Liver (tissue), 9 donors: ENCODE measurements around the gene SYT8. TPM values are rescaled to one million over a fixed set of nuclear protein-coding genes. Genes with fewer than 3 reads are reported as not detected.

Experiments
- DNase-seq: peaks from one replicate; pipeline ENCODE4 v3.0.0-alpha.2; 2017; ENCODE audit warnings: low spot score
- H3K27ac ChIP-seq, 2 donors: one replicate each; pipeline ENCODE4 v1.7.0; 2013; ENCODE audit warnings: inconsistent platforms in 2 of 2, low read length in 2 of 2, control low read depth in 1 of 2, low read depth in 1 of 2, mild to moderate bottlenecking in 1 of 2
- H3K27me3 ChIP-seq, 4 donors: one replicate each; pipeline versions ENCODE4 v1.6.1 to v1.7.0; 2013; ENCODE audit warnings: low read length in 3 of 4, inconsistent platforms in 1 of 4, mild to moderate bottlenecking in 1 of 4, moderate library complexity in 1 of 4; ENCODE audit not compliant: control insufficient read depth in 4 of 4, insufficient read depth in 4 of 4
- H3K36me3 ChIP-seq, 4 donors: one replicate each; pipeline versions ENCODE4 v1.6.1 to v1.7.0; 2013; ENCODE audit warnings: low read length in 3 of 4, mild to moderate bottlenecking in 3 of 4, low read depth in 1 of 4, moderate library complexity in 1 of 4; ENCODE audit not compliant: control insufficient read depth in 4 of 4, insufficient read depth in 3 of 4
- H3K4me1 ChIP-seq, 4 donors: one replicate each; pipeline versions ENCODE4 v1.6.1 to v1.7.0; 2013; ENCODE audit warnings: low read length in 3 of 4, mild to moderate bottlenecking in 3 of 4, moderate library complexity in 1 of 4; ENCODE audit not compliant: control insufficient read depth in 4 of 4, insufficient read depth in 4 of 4
- H3K4me3 ChIP-seq, 3 donors: one replicate each; pipeline versions ENCODE4 v1.6.1 to v1.7.0; 2013; ENCODE audit warnings: low read length in 3 of 3, control low read depth in 1 of 3, low read depth in 1 of 3, mild to moderate bottlenecking in 1 of 3
- H3K9ac ChIP-seq, 2 donors: one replicate each; pipeline ENCODE4 v1.7.0; 2013; ENCODE audit warnings: low read length in 2 of 2, mild to moderate bottlenecking in 2 of 2, moderate library complexity in 2 of 2, control low read depth in 1 of 2, low read depth in 1 of 2
- H3K9me3 ChIP-seq, 4 donors: one replicate each; pipeline versions ENCODE4 v1.6.1 to v1.7.0; 2013; ENCODE audit warnings: low read length in 3 of 4; ENCODE audit not compliant: control insufficient read depth in 4 of 4
- EGR1 ChIP-seq, 2 donors: IDR thresholded peaks; 2 replicates each; pipeline ENCODE4 v1.6.1; 2016 to 2018; ENCODE audit warnings: antibody characterized with exemption in 2 of 2, low read depth in 2 of 2
- FOXA1 ChIP-seq: IDR thresholded peaks from 2 replicates; pipeline ENCODE4 v1.6.1; 2016; ENCODE audit warnings: antibody characterized with exemption
- FOXA2 ChIP-seq: IDR thresholded peaks from 2 replicates; pipeline ENCODE4 v1.6.1; 2016; ENCODE audit warnings: antibody characterized with exemption
- GABPA ChIP-seq, 2 donors: IDR thresholded peaks in 1 of 2; conservative IDR thresholded peaks in 1 of 2; 2 replicates each; pipeline ENCODE4 v1.6.1; 2016; ENCODE audit warnings: antibody characterized with exemption in 2 of 2, mild to moderate bottlenecking in 1 of 2, moderate library complexity in 1 of 2
- HNF4G ChIP-seq: IDR thresholded peaks from 2 replicates; pipeline ENCODE4 v1.6.1; 2016; ENCODE audit warnings: antibody characterized with exemption
- JUND ChIP-seq, 2 donors: IDR thresholded peaks; 2 replicates each; pipeline ENCODE4 v1.6.1; 2016; ENCODE audit warnings: antibody characterized with exemption in 2 of 2
- MAX ChIP-seq: IDR thresholded peaks from 2 replicates; pipeline ENCODE4 v1.6.1; 2016; ENCODE audit warnings: antibody characterized with exemption
- RAD21 ChIP-seq, 2 donors: IDR thresholded peaks; 2 replicates each; pipeline ENCODE4 v1.6.1; 2016; ENCODE audit warnings: antibody characterized with exemption in 2 of 2, mild to moderate bottlenecking in 2 of 2
- REST ChIP-seq: IDR thresholded peaks from 2 replicates; pipeline ENCODE4 v1.6.1; 2016; ENCODE audit warnings: antibody characterized with exemption, mild to moderate bottlenecking
- RXRA ChIP-seq, 2 donors: IDR thresholded peaks; 2 replicates each; pipeline ENCODE4 v1.6.1; 2017 to 2018; ENCODE audit warnings: antibody characterized with exemption in 2 of 2, mild to moderate bottlenecking in 1 of 2
- SP1 ChIP-seq: IDR thresholded peaks from 2 replicates; pipeline ENCODE4 v1.6.1; 2018; ENCODE audit warnings: antibody characterized with exemption, mild to moderate bottlenecking
- TAF1 ChIP-seq: conservative IDR thresholded peaks from 2 replicates; pipeline ENCODE4 v1.6.1; 2016; ENCODE audit warnings: antibody characterized with exemption, mild to moderate bottlenecking
- YY1 ChIP-seq: IDR thresholded peaks from 2 replicates; pipeline ENCODE4 v1.6.1; 2016; ENCODE audit warnings: antibody characterized with exemption, mild to moderate bottlenecking
- WGBS: extraction: QIAGEN DNeasy Blood & Tissue Kit; methylation state at CpG from one replicate; pipeline ENCODE4 v1.1.7; 2013; 5-methylcytosine and 5-hydroxymethylcytosine counted together
- polyA plus RNA-seq, 2 donors: library from polyadenylated mRNA; stranded (reverse) in 1 of 2; unstranded in 1 of 2; fragments of 200-250 nt in 1 of 2; fragments of >200 nt in 1 of 2; fragmentation: Nextera tagmentation in 1 of 2; extraction: Ambion mirVana in 1 of 2; gene quantifications; one replicate each; pipeline versions ENCODE4 v1.2.1 to v1.2.3, GENCODE V29; 2013 to 2015
- total RNA-seq, 2 donors: library from RNA; depleted of rRNA; stranded (reverse); fragments of >200 nt; gene quantifications; one replicate each; pipeline ENCODE4 v1.2.3, GENCODE V29; 2014
- TF ChIP-seq, protein P1 (sequence below): fragments of 150-350 bp; IDR thresholded peaks from 2 replicates; pipeline ENCODE4 v1.5.1; 2017; ENCODE audit warnings: improper control_type of control experiment, low read depth, low read length; ENCODE audit not compliant: missing input control
- TF ChIP-seq, protein P2 (sequence below): IDR thresholded peaks from 2 replicates; pipeline ENCODE4 v1.6.1; 2016; ENCODE audit warnings: antibody characterized with exemption
- TF ChIP-seq, protein P3 (sequence below): IDR thresholded peaks from 2 replicates; pipeline ENCODE4 v1.6.1; 2016; ENCODE audit warnings: antibody characterized with exemption
- donor health status: healthy.
- donor health status: healthy.
- donor health status: healthy.
- donor health status: healthy.
- donor health status: healthy.

The SYT8 gene
- total and polyA plus RNA-seq, 4 donors: 0.17 to 0.99 (median 0.35) TPM

DNA sequence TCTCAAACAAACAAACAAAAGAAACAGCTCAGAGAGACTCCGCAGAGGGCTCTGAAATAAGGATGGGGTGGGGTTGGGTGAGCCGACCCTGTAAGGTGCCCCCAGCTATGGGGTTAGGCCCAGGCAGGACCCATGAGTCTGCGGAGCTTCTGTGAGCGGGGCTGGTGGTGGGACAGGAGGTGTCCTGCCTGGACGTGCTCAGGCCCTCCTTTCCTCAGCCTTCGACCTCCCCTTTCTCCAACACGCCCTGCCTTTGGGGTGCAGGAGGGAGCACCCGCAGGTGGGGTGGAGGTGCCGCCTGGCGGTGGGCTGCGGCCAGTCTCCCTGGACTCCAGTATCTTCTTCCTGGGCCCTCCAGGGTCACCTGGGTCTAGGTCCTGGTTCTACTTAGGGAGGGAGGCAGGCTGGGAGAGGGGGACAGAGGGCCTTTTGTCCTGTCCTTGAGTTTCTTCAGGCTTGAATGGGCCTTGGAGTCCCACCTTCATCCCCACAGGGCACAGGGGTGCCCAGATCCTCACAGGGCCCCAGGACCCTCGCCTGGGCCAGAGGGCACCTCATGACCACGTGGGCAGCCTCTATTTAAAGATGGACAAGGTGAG lies 44.7 kb downstream of the SYT8 start:
- WGBS: 90% methylated on average over 13 of the region's 13 CpGs
- TF ChIP-seq RAD21 (IDR thresholded peaks at IDR 0.05) (no peak), HNF4G (no peak), MAX (no peak), RXRA (IDR thresholded peaks at IDR 0.05) (no peak), TAF1 (no peak), SP1 (no peak), GABPA (IDR thresholded peaks at IDR 0.05 in 1 of 2, conservative IDR thresholded peaks at IDR 0.05 in 1 of 2) (no peak), REST (no peak), JUND (IDR thresholded peaks at IDR 0.05) (no peak), FOXA2 (no peak), YY1 (no peak), EGR1 (IDR thresholded peaks at IDR 0.05; ENCODE audit: low read depth in 2 of 2) (no peak)
- TF ChIP-seq, protein P1, sequence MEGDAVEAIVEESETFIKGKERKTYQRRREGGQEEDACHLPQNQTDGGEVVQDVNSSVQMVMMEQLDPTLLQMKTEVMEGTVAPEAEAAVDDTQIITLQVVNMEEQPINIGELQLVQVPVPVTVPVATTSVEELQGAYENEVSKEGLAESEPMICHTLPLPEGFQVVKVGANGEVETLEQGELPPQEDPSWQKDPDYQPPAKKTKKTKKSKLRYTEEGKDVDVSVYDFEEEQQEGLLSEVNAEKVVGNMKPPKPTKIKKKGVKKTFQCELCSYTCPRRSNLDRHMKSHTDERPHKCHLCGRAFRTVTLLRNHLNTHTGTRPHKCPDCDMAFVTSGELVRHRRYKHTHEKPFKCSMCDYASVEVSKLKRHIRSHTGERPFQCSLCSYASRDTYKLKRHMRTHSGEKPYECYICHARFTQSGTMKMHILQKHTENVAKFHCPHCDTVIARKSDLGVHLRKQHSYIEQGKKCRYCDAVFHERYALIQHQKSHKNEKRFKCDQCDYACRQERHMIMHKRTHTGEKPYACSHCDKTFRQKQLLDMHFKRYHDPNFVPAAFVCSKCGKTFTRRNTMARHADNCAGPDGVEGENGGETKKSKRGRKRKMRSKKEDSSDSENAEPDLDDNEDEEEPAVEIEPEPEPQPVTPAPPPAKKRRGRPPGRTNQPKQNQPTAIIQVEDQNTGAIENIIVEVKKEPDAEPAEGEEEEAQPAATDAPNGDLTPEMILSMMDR: no peak
- H3K27ac ChIP-seq: peak overlapping the region in 1 of 2 donors; percentile 7
- H3K9ac ChIP-seq: no peak overlapping the region
- no peak for DNase-seq
- H3K27me3 ChIP-seq: no peaks in the 10 kb centered on the region
- no peaks in the 10 kb centered on the region for H3K4me1 ChIP-seq
- peaks cover 0 to 2% (median 0%) of the 10 kb centered on the region in 4 donors for H3K36me3 ChIP-seq
- no peaks in the 10 kb centered on the region for H3K9me3 ChIP-seq
- H3K4me3 ChIP-seq: no peak overlapping the region

DNA sequence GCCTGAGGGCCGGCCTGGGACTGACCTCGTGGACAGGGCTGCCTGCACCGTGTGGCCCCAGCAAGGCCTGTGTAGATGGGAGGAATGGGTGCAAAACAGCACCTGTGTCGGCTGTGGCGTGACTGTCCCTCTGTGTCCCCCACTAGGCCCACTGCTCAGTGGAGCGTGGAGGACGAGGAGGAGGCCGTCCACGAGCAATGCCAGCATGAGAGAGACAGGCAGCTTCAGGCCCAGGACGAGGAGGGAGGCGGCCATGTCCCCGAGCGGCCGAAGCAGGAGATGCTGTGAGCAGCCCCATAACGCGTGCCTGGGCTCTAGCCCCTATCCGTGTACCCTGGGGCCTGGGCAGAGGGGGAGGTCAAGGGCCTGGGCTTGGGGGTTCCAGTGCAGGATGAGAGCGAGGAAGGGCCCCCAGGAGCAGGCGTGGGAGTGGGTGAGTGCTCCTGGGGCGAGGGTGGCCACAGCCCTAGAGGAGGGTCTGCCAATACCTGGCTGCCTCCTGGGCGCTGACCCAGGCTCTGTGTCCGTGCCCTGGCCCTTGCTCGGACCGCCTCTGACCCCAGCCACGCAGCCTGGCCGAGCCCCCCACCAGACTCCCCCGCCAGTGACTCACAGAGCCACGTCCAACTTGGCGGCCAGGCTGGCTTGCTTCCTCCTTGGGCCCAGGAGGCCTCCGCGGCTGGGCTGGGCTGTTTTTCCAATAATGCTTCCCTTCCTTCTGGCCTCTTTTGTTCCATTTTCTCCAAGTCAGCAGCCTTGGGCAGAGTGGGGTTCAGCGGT lies 45.3 kb downstream of the SYT8 start:
- no peaks in the 10 kb centered on the region for H3K4me1 ChIP-seq
- TF ChIP-seq FOXA2 (no peak), FOXA1 (no peak), MAX (no peak), SP1 (no peak), EGR1 (IDR thresholded peaks at IDR 0.05; ENCODE audit: low read depth in 2 of 2) (no peak), HNF4G (no peak), RAD21 (IDR thresholded peaks at IDR 0.05) (no peak), RXRA (IDR thresholded peaks at IDR 0.05) (no peak)
- TF ChIP-seq, protein P2, sequence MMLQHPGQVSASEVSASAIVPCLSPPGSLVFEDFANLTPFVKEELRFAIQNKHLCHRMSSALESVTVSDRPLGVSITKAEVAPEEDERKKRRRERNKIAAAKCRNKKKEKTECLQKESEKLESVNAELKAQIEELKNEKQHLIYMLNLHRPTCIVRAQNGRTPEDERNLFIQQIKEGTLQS: no peak
- TF ChIP-seq, protein P3, sequence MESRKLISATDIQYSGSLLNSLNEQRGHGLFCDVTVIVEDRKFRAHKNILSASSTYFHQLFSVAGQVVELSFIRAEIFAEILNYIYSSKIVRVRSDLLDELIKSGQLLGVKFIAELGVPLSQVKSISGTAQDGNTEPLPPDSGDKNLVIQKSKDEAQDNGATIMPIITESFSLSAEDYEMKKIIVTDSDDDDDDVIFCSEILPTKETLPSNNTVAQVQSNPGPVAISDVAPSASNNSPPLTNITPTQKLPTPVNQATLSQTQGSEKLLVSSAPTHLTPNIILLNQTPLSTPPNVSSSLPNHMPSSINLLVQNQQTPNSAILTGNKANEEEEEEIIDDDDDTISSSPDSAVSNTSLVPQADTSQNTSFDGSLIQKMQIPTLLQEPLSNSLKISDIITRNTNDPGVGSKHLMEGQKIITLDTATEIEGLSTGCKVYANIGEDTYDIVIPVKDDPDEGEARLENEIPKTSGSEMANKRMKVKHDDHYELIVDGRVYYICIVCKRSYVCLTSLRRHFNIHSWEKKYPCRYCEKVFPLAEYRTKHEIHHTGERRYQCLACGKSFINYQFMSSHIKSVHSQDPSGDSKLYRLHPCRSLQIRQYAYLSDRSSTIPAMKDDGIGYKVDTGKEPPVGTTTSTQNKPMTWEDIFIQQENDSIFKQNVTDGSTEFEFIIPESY: no peak
- TF ChIP-seq, protein P1: no peak

More for the DNA sequence above, 45.3 kb downstream of the SYT8 start:
- Histone ChIP-seq H3K9me3 (no peaks in the 10 kb centered on the region), H3K27me3 (no peaks in the 10 kb centered on the region), H3K27ac (peak overlapping the region in 1 of 2 donors; percentile 7), H3K4me3 (no peak overlapping the region), H3K9ac (no peak overlapping the region), H3K36me3 (peaks cover 0 to 2% (median 0%) of the 10 kb centered on the region in 4 donors)
- 88% methylated on average over 32 of the region's 32 CpGs for WGBS
- no peak for DNase-seq
